GM21381 (cell line): Measurements from ENCODE around the gene RAB27B.
A peak's percentile ranks its signal among the peaks of the same experiment; 100 is the strongest.
"Not testable (repeated sequence)": the region's sequence is repeated elsewhere in the genome, so short reads cannot be mapped to it uniquely, and the experiment has no call there.

ENCODE experiments used
- ATAC-seq: cut with Tn5 transposase; IDR thresholded peaks from one replicate; pipeline ENCODE4 v1.9.1; 2021; ENCODE audit warnings: mild to moderate bottlenecking, moderate library complexity; ENCODE audit not compliant: unreplicated experiment

The RAB27B gene

GRCh38 chr18:54828281-54828881, at the start of gene RAB27B:
Gene RAB27B (plus strand): TSS chr18:54828477. CDS start chr18:54877586, 49,109 bp downstream.
- peak; percentile 57 for ATAC-seq

GRCh38 chr18:54780285-54780861, 47.9 kb upstream of the RAB27B start:
- ATAC-seq = no peak

GRCh38 chr18:54780970-54781369, 47.3 kb upstream of the RAB27B start:
- no peak for ATAC-seq

GRCh38 chr18:54783139-54783538, 45.1 kb upstream of the RAB27B start:
- no peak for ATAC-seq

GRCh38 chr18:54786206-54786605, 42.1 kb upstream of the RAB27B start:
- ATAC-seq = no peak

- ATAC-seq = no peak
Measured at GRCh38 chr18:54787121-54787520, 41.2 kb upstream of the RAB27B start.

- ATAC-seq = no peak
Measured at GRCh38 chr18:54787616-54788015, 40.7 kb upstream of the RAB27B start.

GRCh38 chr18:54790109-54790508, 38.2 kb upstream of the RAB27B start:
- no peak for ATAC-seq

GRCh38 chr18:54791657-54792056, 36.6 kb upstream of the RAB27B start:
- no peak for ATAC-seq

GRCh38 chr18:54792079-54792478, 36.2 kb upstream of the RAB27B start:
- no peak for ATAC-seq

- ATAC-seq = no peak
Measured at GRCh38 chr18:54794823-54795222, 33.5 kb upstream of the RAB27B start.

- no peak for ATAC-seq
Measured at GRCh38 chr18:54798186-54798585, 30.1 kb upstream of the RAB27B start.

GRCh38 chr18:54801374-54801773, 26.9 kb upstream of the RAB27B start:
- ATAC-seq = no peak

GRCh38 chr18:54802178-54802577, 26.1 kb upstream of the RAB27B start:
- no peak for ATAC-seq

GRCh38 chr18:54802686-54803395, 25.4 kb upstream of the RAB27B start:
- ATAC-seq = no peak

GRCh38 chr18:54805571-54806334, 22.5 kb upstream of the RAB27B start:
- ATAC-seq = no peak

GRCh38 chr18:54806526-54806925, 21.8 kb upstream of the RAB27B start:
- no peak for ATAC-seq

- ATAC-seq = no peak
Measured at GRCh38 chr18:54807303-54807702, 21.0 kb upstream of the RAB27B start.

- not testable (repeated sequence) for ATAC-seq
Measured at GRCh38 chr18:54810662-54811061, 17.6 kb upstream of the RAB27B start.

- peak; percentile 74 for ATAC-seq
Measured at GRCh38 chr18:54812885-54813284, 15.4 kb upstream of the RAB27B start.

- no peak for ATAC-seq
Measured at GRCh38 chr18:54813305-54813704, 15.0 kb upstream of the RAB27B start.
